Measurements from ENCODE around the gene VWF. TPM values are rescaled to one million over a fixed set of nuclear protein-coding genes. Genes with fewer than 3 reads are reported as not detected.

VWF gene
- total and polyA plus RNA-seq, 2 of the 4 experiments (the other 2 are of a cell fraction): under 0.01 to 0.09 TPM

DNA sequence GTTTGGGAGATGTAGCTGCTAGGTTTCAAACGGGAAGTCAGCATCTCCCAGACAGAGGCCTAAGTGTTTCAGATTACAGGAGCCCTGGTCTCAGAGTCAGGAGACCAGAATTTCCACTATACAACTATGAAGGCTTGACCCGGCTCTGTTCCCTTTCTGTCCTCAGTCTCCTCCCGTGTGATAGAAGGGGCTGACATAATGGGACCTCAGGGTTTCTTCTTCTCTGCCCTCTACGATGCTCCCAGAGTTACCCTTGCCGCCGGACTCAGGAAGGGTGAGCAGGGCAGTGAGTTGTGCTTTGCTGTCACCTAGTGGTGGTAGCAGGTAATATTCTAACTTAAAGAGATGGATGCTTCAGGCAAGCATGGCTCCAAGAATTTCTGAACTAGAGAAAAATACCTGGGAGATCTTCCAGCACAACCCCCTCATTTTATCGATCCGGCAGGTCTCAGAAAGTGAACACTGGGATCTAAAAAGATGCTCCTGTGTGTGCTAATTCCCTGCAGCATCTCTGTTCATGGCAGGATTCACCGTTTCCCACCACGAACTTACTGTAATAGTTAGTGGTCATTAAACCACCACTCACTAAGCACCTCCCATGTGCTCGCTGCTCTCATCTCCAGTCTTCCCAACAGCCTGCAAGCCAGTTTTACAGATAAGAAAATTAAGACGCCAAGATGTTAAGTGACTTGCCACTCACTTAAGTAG is 84.4 kb downstream of the VWF start:
- peaks cover 8% of the 10 kb centered on the region; the same call in 1 of the 2 replicates for H3K4me1 ChIP-seq (ENCODE audit: control insufficient read depth, insufficient read depth, low read length)
- no peak overlapping the region for H2AK9ac ChIP-seq (replicated peaks; ENCODE audit: low read depth, low read length, poor library complexity)
- no CpG with 5 or more reads among the region's 12 CpGs for WGBS, 2 experiments (ENCODE audit: extremely low coverage in 2 of 2, insufficient read length in 1 of 2)
- H2BK120ac ChIP-seq (ENCODE audit: low read depth, low read length): peak overlapping the region; percentile 36; the same call in 1 of the 2 replicates
- peak overlapping the region; percentile 90 for H2AFZ ChIP-seq (replicated peaks; ENCODE audit: low read length, poor library complexity)
- H4K91ac ChIP-seq (ENCODE audit: insufficient read depth, low read depth, low read length): peak overlapping the region; percentile 11; the same call in 1 of the 2 replicates
- H3K14ac ChIP-seq (replicated peaks; ENCODE audit: low read depth, low read length): no peak overlapping the region
- H3K4me3 ChIP-seq (ENCODE audit: insufficient read depth, low read depth, low read length): no peak overlapping the region
- POLR2A ChIA-PET (ENCODE audit: unreplicated experiment): interaction anchor here (1.1 kb wide), 1 partner anchor 52 kb away, joined by 3 read pairs; no protein-coding TSS in a partner anchor
- H3K4me2 ChIP-seq (ENCODE audit: low read depth, low read length): no peak overlapping the region
- DNase-seq (peak; percentile 74), ATAC-seq (ENCODE audit: low read depth) (peak; percentile 95)
- peak overlapping the region; percentile 27; the same call in 1 of the 2 replicates for H2BK20ac ChIP-seq (ENCODE audit: low read depth, low read length)
- H3K9me3 ChIP-seq (ENCODE audit: control insufficient read depth, insufficient read depth, low read length): no peaks in the 10 kb centered on the region
- no peak overlapping the region for H3K23ac ChIP-seq (ENCODE audit: low read depth, low read length)
- H3K4ac ChIP-seq (ENCODE audit: low read depth, low read length): peak overlapping the region; percentile 30
- H3K36me3 ChIP-seq (ENCODE audit: control insufficient read depth, insufficient read depth, low read length): no peaks in the 10 kb centered on the region
- in situ Hi-C loops (cut with MboI; ENCODE audit: low sequenced_read_pairs): loop anchor here (10.0 kb wide), 1 partner anchor 605 kb away; the partner anchor contains the start of gene NTF3
- H3K56ac ChIP-seq (ENCODE audit: extremely low read depth, insufficient read depth, low read length): no peak overlapping the region
- H3K27ac ChIP-seq (ENCODE audit: insufficient read depth, low read length): no peak overlapping the region
- intact Hi-C loops (cut with micrococcal nuclease): loop anchor here (1.0 to 10.0 kb wide), 6 partner anchors 52 to 955 kb away; no protein-coding TSS in a partner anchor
- CTCF ChIA-PET: interaction anchor here (3.2 kb wide), 1 partner anchor 51 kb away, joined by 46 read pairs; no protein-coding TSS in a partner anchor
- no peak overlapping the region for H2AK5ac ChIP-seq (ENCODE audit: low read depth, low read length)
- no TSS peak for BruUV-seq (replicated peaks)
- peaks cover 8% of the 10 kb centered on the region; the same call in 1 of the 2 replicates for H3K9me1 ChIP-seq (ENCODE audit: insufficient read depth, low read length)
- H3K27me3 ChIP-seq (ENCODE audit: control insufficient read depth, insufficient read depth, low read length): no peaks in the 10 kb centered on the region
- no peak overlapping the region for H2BK15ac ChIP-seq (ENCODE audit: low read depth, low read length)
- H2BK5ac ChIP-seq (ENCODE audit: low read depth, low read length, poor library complexity, severe bottlenecking): no peak overlapping the region
- peak overlapping the region; percentile 29; the same call in 1 of the 2 replicates for H3K9ac ChIP-seq (ENCODE audit: low read depth, low read length)
- H4K8ac ChIP-seq (ENCODE audit: low read depth in 2 of 2, low read length in 2 of 2): peak overlapping the region in 1 of 2 experiments; percentile 81; a peak in 3 of 4 replicates
- dilution Hi-C loops (cut with HindIII; ENCODE audit: low sequenced_read_pairs, unreplicated experiment): no loop called here
- peak overlapping the region; percentile 44; the same call in 1 of the 2 replicates for H4K5ac ChIP-seq (ENCODE audit: low read depth, low read length)
- no peaks in the 10 kb centered on the region for H4K20me1 ChIP-seq (ENCODE audit: insufficient read depth, low read length)
- H3K79me1 ChIP-seq (ENCODE audit: low read depth in 1 of 2, low read length in 2 of 2): no peaks in the 10 kb centered on the region
- H3K18ac ChIP-seq (ENCODE audit: low read depth, low read length): no peak overlapping the region
- TF ChIP-seq BHLHE40 (IDR thresholded peaks at IDR 0.05; ENCODE audit: low read depth, low read length) (no peak), SMC3 (IDR thresholded peaks at IDR 0.05; ENCODE audit: low read depth, low read length) (peak; percentile 77), CEBPB (IDR thresholded peaks at IDR 0.05; ENCODE audit: low read depth, low read length) (no peak), RCOR1 (IDR thresholded peaks at IDR 0.05; ENCODE audit: insufficient replicate concordance, low read length) (no peak), POLR2A (IDR thresholded peaks at IDR 0.05; ENCODE audit: low read depth, low read length) (no peak), RFX5 (IDR thresholded peaks at IDR 0.05; ENCODE audit: low read depth, low read length) (no peak), CHD1 (IDR thresholded peaks at IDR 0.05; ENCODE audit: low read depth, low read length) (no peak), FOS (IDR thresholded peaks at IDR 0.05; ENCODE audit: low read depth, low read length) (no peak), MAZ (IDR thresholded peaks at IDR 0.05; ENCODE audit: borderline replicate concordance, low read depth, low read length) (no peak), RAD21 (IDR thresholded peaks at IDR 0.05; ENCODE audit: low read length) (peak; percentile 93), NFE2L2 (IDR thresholded peaks at IDR 0.05; ENCODE audit: low read depth, low read length) (no peak)
- TF ChIP-seq, protein P1, sequence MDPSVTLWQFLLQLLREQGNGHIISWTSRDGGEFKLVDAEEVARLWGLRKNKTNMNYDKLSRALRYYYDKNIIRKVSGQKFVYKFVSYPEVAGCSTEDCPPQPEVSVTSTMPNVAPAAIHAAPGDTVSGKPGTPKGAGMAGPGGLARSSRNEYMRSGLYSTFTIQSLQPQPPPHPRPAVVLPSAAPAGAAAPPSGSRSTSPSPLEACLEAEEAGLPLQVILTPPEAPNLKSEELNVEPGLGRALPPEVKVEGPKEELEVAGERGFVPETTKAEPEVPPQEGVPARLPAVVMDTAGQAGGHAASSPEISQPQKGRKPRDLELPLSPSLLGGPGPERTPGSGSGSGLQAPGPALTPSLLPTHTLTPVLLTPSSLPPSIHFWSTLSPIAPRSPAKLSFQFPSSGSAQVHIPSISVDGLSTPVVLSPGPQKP (IDR thresholded peaks at IDR 0.05; ENCODE audit: borderline replicate concordance, low read depth, low read length): no peak
- TF ChIP-seq, protein P2, sequence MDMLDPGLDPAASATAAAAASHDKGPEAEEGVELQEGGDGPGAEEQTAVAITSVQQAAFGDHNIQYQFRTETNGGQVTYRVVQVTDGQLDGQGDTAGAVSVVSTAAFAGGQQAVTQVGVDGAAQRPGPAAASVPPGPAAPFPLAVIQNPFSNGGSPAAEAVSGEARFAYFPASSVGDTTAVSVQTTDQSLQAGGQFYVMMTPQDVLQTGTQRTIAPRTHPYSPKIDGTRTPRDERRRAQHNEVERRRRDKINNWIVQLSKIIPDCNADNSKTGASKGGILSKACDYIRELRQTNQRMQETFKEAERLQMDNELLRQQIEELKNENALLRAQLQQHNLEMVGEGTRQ (IDR thresholded peaks at IDR 0.05; ENCODE audit: low read depth, low read length): no peak
- TF ChIP-seq, protein P3, sequence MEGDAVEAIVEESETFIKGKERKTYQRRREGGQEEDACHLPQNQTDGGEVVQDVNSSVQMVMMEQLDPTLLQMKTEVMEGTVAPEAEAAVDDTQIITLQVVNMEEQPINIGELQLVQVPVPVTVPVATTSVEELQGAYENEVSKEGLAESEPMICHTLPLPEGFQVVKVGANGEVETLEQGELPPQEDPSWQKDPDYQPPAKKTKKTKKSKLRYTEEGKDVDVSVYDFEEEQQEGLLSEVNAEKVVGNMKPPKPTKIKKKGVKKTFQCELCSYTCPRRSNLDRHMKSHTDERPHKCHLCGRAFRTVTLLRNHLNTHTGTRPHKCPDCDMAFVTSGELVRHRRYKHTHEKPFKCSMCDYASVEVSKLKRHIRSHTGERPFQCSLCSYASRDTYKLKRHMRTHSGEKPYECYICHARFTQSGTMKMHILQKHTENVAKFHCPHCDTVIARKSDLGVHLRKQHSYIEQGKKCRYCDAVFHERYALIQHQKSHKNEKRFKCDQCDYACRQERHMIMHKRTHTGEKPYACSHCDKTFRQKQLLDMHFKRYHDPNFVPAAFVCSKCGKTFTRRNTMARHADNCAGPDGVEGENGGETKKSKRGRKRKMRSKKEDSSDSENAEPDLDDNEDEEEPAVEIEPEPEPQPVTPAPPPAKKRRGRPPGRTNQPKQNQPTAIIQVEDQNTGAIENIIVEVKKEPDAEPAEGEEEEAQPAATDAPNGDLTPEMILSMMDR (conservative IDR thresholded peaks at IDR 0.05; ENCODE audit: low read depth, low read length): peak; percentile 96

Measured in IMR-90 (cell line).